GM18520 (cell line): ENCODE data around the gene HDAC11.
"Not testable (repeated sequence)": the region's sequence is repeated elsewhere in the genome, so short reads cannot be mapped to it uniquely, and the experiment has no call there.

ENCODE experiments used
- ATAC-seq: cut with Tn5 transposase; IDR thresholded peaks from one replicate; pipeline ENCODE4 v1.9.1; 2021; ENCODE audit not compliant: unreplicated experiment

The HDAC11 gene

DNA sequence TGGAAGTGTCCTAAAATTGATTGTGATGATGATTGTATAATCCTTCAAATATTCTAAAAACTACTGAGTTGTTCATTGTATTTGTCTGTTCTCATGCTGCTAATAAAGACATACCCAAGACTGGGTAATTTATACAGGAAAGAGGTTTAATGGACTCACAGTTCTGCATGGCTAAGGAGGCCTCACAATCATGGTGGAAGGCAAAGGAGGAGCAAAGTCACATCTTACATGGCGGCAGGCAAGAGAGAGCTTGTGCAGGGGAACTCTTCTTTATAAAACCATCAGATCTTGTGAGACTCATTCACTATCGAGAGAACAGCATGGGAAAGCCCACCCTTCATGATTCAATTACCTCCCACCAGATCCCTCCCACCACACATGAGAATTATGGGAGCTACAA lies 41.6 kb downstream of the HDAC11 start:
- not testable (repeated sequence) for ATAC-seq

- ATAC-seq, result no peak
Measured at GRCh38 chr3:13522236-13522635, 42.1 kb downstream of the HDAC11 start.

GRCh38 chr3:13524979-13525669 lies 45.0 kb downstream of the HDAC11 start:
- ATAC-seq, result no peak

- ATAC-seq, result no peak
Measured at GRCh38 chr3:13525827-13526625, 45.9 kb downstream of the HDAC11 start.

DNA sequence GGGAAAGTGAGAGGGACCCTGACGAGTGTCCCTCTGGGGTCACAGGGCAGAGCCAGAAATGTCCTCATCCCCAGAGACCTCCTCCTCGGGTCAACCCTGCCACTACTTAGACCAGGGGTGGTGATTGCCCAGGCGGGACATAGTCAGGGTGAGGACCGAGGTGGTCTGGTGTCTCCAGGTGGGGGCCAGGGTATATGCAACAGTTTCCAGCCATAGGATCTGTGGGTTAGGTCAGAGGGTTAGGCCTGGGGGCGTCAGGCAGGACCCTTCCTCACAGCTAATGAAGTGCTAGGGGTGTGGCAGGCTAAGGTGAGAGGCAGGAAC lies 46.5 kb downstream of the HDAC11 start:
- ATAC-seq, result no peak

DNA sequence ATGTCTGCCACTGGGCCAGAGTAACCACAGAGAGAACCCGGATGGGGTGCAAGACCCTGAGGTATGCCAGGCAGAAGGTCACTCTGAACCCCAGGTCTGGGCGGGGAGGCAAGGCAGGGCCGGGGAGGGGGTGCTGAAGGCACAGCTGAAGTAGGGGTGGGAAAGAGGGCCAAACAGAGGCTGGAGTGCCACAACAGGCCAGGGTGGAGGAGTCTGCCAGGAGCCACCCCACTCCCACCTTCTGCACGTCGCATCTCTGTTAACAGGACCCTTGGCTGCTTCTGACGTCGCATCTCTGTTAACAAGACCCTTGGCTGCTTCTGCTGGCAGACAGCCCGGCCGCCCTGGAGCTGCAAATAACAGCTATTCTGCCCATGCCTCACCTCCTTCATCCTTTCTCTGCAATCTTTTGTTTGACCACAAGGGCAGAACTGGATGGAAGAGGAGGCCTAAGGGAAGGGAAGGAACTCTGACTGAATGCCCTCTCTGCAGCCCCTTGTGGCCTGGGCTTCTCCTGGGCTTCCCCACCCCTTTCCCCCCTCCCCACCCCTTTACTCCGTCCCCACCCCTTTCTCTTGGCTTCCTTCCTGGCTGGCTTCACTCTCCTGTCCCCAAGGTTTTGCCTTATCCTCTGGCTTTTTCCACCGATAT lies 48.2 kb downstream of the HDAC11 start:
- no peak for ATAC-seq

- no peak for ATAC-seq
Measured at GRCh38 chr3:13529196-13530112, 49.3 kb downstream of the HDAC11 start.

DNA sequence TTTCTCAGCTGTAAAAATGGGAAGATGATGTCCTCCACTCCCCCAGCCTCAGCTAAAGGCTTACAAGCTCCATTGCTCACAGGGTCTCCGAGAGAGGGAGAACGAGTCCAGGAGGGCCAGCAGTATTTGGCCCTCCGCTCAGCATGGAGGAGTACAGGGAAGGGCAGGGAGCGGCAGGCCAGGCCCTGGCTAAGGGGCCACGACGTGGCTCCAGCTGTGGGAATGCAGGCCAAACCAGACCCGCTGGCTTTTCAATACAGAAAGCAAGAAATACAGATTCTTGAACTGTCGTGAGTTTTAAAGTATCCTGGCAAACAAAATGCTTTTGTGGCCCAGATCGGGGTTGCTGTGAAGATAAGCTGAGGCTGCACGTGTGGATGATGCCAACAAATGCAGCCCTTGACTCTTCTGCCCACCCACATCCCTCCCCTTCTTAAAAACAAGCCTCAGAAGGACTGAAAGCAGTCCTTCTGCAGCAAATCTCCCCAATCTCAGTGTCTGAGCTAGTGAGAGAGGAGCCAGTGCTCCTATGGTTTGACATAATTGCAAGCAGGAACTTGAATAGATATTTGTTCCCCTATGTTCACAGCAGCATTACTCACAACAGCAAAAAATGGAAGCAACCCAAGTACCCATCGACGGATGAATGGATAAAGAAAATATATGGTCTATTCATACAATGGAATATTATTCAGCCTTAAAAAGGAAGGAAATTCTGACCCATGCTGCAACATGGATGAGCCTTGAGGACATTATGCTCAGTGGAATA lies 50.3 kb downstream of the HDAC11 start:
- ATAC-seq, result no peak

DNA sequence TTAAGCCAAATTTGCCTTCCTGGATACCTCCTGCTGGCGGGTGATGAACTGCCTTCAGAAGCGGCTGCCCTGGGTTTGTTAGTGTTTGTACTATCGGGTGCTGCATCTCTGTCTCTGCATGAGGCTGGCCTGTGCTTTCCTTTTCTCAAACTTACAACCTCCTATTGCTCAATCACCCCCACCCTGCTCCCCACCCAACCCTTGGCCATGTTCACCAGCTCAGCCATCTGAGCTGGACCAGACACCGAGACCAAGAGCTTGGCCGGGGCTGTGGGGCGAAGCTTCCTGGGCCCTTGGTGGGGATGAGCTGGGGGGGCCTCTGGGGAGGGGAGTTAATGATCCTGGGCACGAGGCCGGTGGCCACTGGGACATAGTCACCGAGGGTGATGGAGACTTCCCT lies 52.0 kb downstream of the HDAC11 start:
- ATAC-seq, result no peak

GRCh38 chr3:13532631-13533030 lies 52.5 kb downstream of the HDAC11 start:
- no peak for ATAC-seq

DNA sequence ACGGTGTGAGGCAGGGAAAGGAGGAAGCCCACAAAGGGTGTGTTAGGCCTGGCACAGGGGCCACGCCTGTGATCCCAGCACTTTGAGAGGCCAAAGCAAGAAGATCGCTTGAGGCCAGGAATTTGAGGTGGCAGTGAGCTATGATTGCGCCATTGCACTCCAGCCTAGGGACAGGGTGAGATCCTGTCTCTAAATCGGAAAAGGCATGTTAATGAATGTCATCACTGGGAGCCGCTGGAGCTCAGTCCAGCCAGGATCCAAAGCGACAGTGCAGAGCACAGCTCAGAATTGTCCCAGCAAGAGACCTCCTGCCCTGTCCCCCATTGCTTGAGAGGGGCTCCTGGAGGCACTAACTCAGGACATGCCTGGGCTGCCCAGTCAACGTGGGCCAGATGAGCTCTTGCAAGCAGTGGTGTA lies 53.8 kb downstream of the HDAC11 start:
- ATAC-seq, result no peak

DNA sequence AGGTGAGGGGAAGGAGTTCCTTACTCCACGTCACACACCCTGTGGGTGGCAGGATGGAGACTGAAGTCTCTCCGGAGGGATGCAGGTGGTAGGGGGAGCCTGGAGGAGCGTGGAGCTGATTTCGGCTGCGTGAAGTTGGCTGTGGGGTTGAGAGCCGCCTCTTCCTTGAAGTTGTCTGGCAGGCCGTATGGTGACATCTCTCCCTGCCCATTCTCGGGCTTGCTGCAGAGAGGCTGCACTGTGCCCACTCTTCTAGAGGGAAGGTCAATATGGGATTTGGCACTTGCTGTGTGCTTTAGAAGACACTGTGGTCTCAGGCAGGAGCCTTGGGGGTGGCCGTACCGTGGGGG lies 55.4 kb downstream of the HDAC11 start:
- ATAC-seq, result no peak

GRCh38 chr3:13535905-13536304 lies 55.8 kb downstream of the HDAC11 start:
- no peak for ATAC-seq

DNA sequence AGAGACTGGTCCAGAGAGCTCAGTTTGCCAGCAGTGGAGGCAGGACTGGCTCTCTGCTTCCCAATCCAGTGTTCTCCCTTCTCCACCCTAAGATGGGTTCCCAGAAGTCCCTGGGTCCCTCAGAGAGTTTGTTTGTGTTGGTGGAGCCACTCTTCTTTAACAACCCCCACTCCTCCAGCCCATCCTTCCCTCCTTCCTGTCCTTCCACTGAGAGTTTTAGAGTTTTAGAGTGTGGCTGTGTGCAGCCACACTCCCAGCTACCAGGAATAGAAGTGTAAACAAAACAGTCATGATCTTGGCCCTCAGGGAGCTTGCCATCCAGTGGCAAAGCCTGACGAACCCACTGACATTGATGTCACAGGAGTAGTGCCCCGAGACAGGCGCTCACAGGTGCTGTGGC lies 56.3 kb downstream of the HDAC11 start:
- no peak for ATAC-seq

GRCh38 chr3:13536832-13537231 lies 56.7 kb downstream of the HDAC11 start:
- ATAC-seq, result no peak

DNA sequence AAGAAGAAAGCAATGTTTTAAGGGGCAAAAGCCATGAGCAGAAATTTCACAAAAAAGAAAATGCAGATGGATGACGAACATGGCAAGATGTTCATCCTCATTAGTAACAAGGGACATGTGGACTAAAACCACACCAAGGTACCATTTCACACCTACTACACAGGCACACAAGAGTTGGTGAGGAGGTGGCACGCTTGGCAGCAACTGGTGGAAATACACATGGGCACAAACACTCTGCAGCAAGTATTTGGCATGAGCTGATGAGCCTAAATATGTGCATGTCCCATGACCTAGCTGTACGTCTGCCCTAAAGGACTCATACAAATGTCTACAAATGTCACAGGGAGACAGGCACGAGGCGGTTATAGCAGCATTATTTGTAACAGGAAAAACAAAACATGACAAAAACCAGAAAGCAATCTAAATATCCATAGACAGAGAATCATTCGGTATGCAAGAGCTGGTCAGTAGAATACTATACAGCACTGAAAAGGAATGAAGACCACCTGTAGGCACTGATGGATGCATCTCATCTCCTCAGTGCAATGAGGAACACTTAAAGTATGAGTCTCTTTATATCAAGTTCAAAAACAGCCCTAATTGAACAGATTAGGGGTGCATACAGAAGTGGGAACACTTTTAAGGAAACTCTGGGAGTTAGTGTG lies 57.3 kb downstream of the HDAC11 start:
- no peak for ATAC-seq

- no peak for ATAC-seq
Measured at GRCh38 chr3:13537909-13538296, 57.8 kb downstream of the HDAC11 start.

GRCh38 chr3:13538520-13539291 lies 58.6 kb downstream of the HDAC11 start:
- ATAC-seq, result no peak

DNA sequence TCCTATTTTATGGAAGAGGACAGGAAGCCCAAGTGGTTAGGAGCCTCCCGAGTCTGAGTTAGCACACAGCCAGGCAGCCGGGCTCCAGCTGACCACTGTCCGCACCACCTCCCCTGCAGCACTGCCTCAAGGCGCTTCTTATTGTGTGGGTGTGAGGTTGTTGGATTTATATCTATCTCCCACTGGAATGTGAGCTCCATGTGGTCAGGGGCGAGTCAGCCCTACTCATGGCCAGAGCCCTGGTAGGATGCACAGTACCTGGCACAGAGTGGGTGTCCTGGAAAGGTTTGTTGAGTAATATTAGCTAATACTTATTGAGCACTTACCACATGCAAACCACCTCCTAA lies 59.2 kb downstream of the HDAC11 start:
- ATAC-seq, result no peak
